Pancreas (tissue), 10 donors: ENCODE results near the gene POMC. TPM values are rescaled to one million over a fixed set of nuclear protein-coding genes. Genes with fewer than 3 reads are reported as not detected.
A peak's percentile ranks its signal among the peaks of the same experiment; 100 is the strongest.

ENCODE experiments used
- ATAC-seq, 4 donors: fragments of 200-7000 bp; cut with Tn5 transposase; one replicate each; pipeline versions ENCODE4 v1.8.0 to v1.9.1; 2020; ENCODE audit warnings: mild to moderate bottlenecking in 4 of 4, moderate library complexity in 4 of 4
- DNase-seq, 6 donors: peaks; one replicate each; pipeline ENCODE4 v3.0.0-alpha.2; 2020
- FAIRE-seq: peaks from 2 replicates; lab custom pipeline; 2012; peaks lifted over from hg19 to GRCh38; lab: Jason Lieb, UNC
- H3K27ac ChIP-seq, 4 donors: fragments of 200-600 bp; sonication (generic); 1 replicate in 3 of 4; 2 replicates in 1 of 4; pipeline versions ENCODE4 v1.5.0 to v1.8.0; 2020
- H3K27me3 ChIP-seq, 4 donors: fragments of 200-600 bp; one replicate each; pipeline ENCODE4 v1.8.0; 2021
- H3K36me3 ChIP-seq, 3 donors: fragments of 200-600 bp; sonication (generic) in 1 of 3; one replicate each; pipeline versions ENCODE4 v1.5.0 to v1.8.0; 2020 to 2021
- H3K4me1 ChIP-seq, 3 donors: fragments of 200-600 bp; one replicate each; pipeline ENCODE4 v1.8.0; 2021
- H3K4me3 ChIP-seq, 4 donors: fragments of 200-600 bp; sonication (generic) in 2 of 4; one replicate each; pipeline versions ENCODE4 v1.5.0 to v1.8.0; 2020 to 2021
- H3K9me3 ChIP-seq, 4 donors: fragments of 200-600 bp; one replicate each; pipeline ENCODE4 v1.8.0; 2021
- CTCF ChIP-seq, 4 donors: fragments of 200-600 bp; sonication (generic) in 3 of 4; IDR thresholded peaks; one replicate each; pipeline versions ENCODE4 v1.5.0 to v1.8.0; 2021; ENCODE audit warnings: antibody characterized with exemption in 4 of 4
- WGBS, 2 donors: extraction: QIAGEN DNeasy Blood & Tissue Kit; methylation state at CpG; one replicate each; pipeline ENCODE4 v1.1.7; 2013; 5-methylcytosine and 5-hydroxymethylcytosine counted together
- intact Hi-C, 3 donors: fragments of 100-400 bp; cut with DNase I; formaldehyde crosslinking; loops; one replicate each; pipeline versions ENCODE4 v1.11.1 to v1.14.2; 2022
- polyA plus RNA-seq, 2 donors: library from polyadenylated mRNA; stranded (reverse); fragments of 200-250 nt; gene quantifications; one replicate each; pipeline ENCODE4 v1.2.3, GENCODE V29; 2013
- total RNA-seq, 6 donors: library from RNA; stranded (reverse); fragmentation: NEBNext Ultra II Directional in 4 of 6; extraction: Animal tissue kit (Norgen Biotek cat#: 25700) in 4 of 6; gene quantifications; one replicate each; pipeline versions ENCODE4 v1.2.1 to v1.2.4, GENCODE V29; 2021 to 2023
- donor health status: healthy with polysubstance abuse.
- donor health status: DM: no; HTN: no; CAD: no; lungs with moderate emphysema.
- donor health status: DM: no; HTN: no; CAD: no.
- donor health status: control.
- donor health status: control.
- donor health status: Bipolar disorder and iron deficiency.
- donor health status: DM: yes; HTN: yes; CAD: no.
- donor health status: DM: no; HTN: no; CAD: no.
- donor health status: DM: no; HTN: no; CAD: no.
- donor health status: DM: yes; HTN: yes; CAD: no.

Gene POMC
- total and polyA plus RNA-seq, 8 donors = 2.4 to 13.5 (median 6.3) TPM

- no peak overlapping the region for H3K27ac ChIP-seq
- H3K27me3 ChIP-seq = no peaks in the 10 kb centered on the region
- H3K36me3 ChIP-seq = no peaks in the 10 kb centered on the region
- ATAC-seq (no peak), FAIRE-seq (no peak), DNase-seq (peak in 2 of 6 donors; percentile 13 to 28)
- H3K9me3 ChIP-seq = no peaks in the 10 kb centered on the region
- intact Hi-C loops = no loop called here
- no peak overlapping the region for H3K4me3 ChIP-seq
- no peak for TF ChIP-seq CTCF (IDR thresholded peaks at IDR 0.05)
- 85% methylated on average over 7 of the region's 7 CpGs for WGBS, 2 donors
- H3K4me1 ChIP-seq = peaks cover 0 to 3% (median 0%) of the 10 kb centered on the region in 3 donors
Observed at GRCh38 chr2:25201794-25202193, 33.4 kb upstream of the POMC start.

- WGBS, 2 donors = 69 to 76% methylated on average over 6 of the region's 6 CpGs
- intact Hi-C loops = no loop called here
- H3K4me1 ChIP-seq = peaks cover 0 to 3% (median 1%) of the 10 kb centered on the region in 3 donors
- no peaks in the 10 kb centered on the region for H3K27me3 ChIP-seq
- no peaks in the 10 kb centered on the region for H3K9me3 ChIP-seq
- ATAC-seq = no peak
- no peak for TF ChIP-seq CTCF (IDR thresholded peaks at IDR 0.05)
- H3K27ac ChIP-seq = no peak overlapping the region
- no peaks in the 10 kb centered on the region for H3K36me3 ChIP-seq
- no peak overlapping the region for H3K4me3 ChIP-seq
- no peak for FAIRE-seq
- DNase-seq = no peak
Observed at GRCh38 chr2:25201265-25201664, 32.9 kb upstream of the POMC start.

- H3K4me3 ChIP-seq = no peak overlapping the region
- no peak for DNase-seq
- H3K27me3 ChIP-seq = no peaks in the 10 kb centered on the region
- H3K36me3 ChIP-seq = no peaks in the 10 kb centered on the region
- peaks cover 3 to 9% (median 9%) of the 10 kb centered on the region in 3 donors for H3K4me1 ChIP-seq
- H3K9me3 ChIP-seq = no peaks in the 10 kb centered on the region
- 47 to 49% methylated on average over 5 of the region's 5 CpGs for WGBS, 2 donors
- no peak for ATAC-seq
- no peak for FAIRE-seq
- intact Hi-C loops = no loop called here
- TF ChIP-seq CTCF (IDR thresholded peaks at IDR 0.05) = no peak
- peak overlapping the region in 3 of 4 donors; percentile 55 to 65 (median 58) for H3K27ac ChIP-seq
Observed at GRCh38 chr2:25198576-25198975, 30.2 kb upstream of the POMC start.

- FAIRE-seq = no peak
- intact Hi-C loops = no loop called here
- peak overlapping the region; percentile 28 to 65 (median 56) for H3K27ac ChIP-seq
Observed at GRCh38 chr2:25198209-25198525, 29.8 kb upstream of the POMC start.

More at GRCh38 chr2:25198209-25198525, 29.8 kb upstream of the POMC start:
- DNase-seq = no peak
- Histone ChIP-seq H3K9me3 (no peaks in the 10 kb centered on the region), H3K27me3 (no peaks in the 10 kb centered on the region), H3K36me3 (no peaks in the 10 kb centered on the region), H3K4me1 (peaks cover 3 to 9% (median 9%) of the 10 kb centered on the region in 3 donors), H3K4me3 (no peak overlapping the region)
- ATAC-seq = peak in 1 of 4 donors; percentile 18
- WGBS, 2 donors = 39 to 64% methylated on average over 4 of the region's 4 CpGs
- no peak for TF ChIP-seq CTCF (IDR thresholded peaks at IDR 0.05)
